BLaER1 (cell line): Measurements from ENCODE around the gene TMEFF2.

Experiments used
- H3K27ac ChIP-seq: shearing (Covaris generic); formaldehyde crosslinking; 2 replicates; pipeline ENCODE4 v1.8.1; 2022
- H3K27me3 ChIP-seq: shearing (Covaris generic); formaldehyde crosslinking; 2 replicates; pipeline ENCODE4 v1.8.1; 2022
- H3K36me3 ChIP-seq: shearing (Covaris generic); formaldehyde crosslinking; 2 replicates; pipeline ENCODE4 v1.8.1; 2022
- H3K4me1 ChIP-seq: shearing (Covaris generic); formaldehyde crosslinking; 2 replicates; pipeline ENCODE4 v1.8.1; 2022
- H3K4me2 ChIP-seq: shearing (Covaris generic); formaldehyde crosslinking; 2 replicates; pipeline ENCODE4 v1.8.1; 2022
- H3K4me3 ChIP-seq: shearing (Covaris generic); formaldehyde crosslinking; 2 replicates; pipeline ENCODE4 v1.8.1; 2022
- H3K9ac ChIP-seq: shearing (Covaris generic); formaldehyde crosslinking; 2 replicates; pipeline ENCODE4 v1.8.1; 2022
- H3K9me3 ChIP-seq: shearing (Covaris generic); formaldehyde crosslinking; 2 replicates; pipeline ENCODE4 v1.8.1; 2022
- H4K20me1 ChIP-seq: shearing (Covaris generic); formaldehyde crosslinking; 2 replicates; pipeline ENCODE4 v1.8.1; 2022
- Cebpa-rat ChIP-seq: shearing (Covaris generic); IDR thresholded peaks from 2 replicates; pipeline ENCODE4 v1.8.1; 2022

Gene TMEFF2

GRCh38 chr2:192155511-192156118, 39.1 kb downstream of the TMEFF2 start:
- H3K4me2 ChIP-seq = peak overlapping the region; percentile 44
- H3K4me3 ChIP-seq = no peak overlapping the region
- no peaks in the 10 kb centered on the region for H3K9me3 ChIP-seq
- H3K27me3 ChIP-seq = no peaks in the 10 kb centered on the region
- peaks cover 26% of the 10 kb centered on the region for H3K4me1 ChIP-seq
- H3K27ac ChIP-seq = no peak overlapping the region
- H4K20me1 ChIP-seq = no peaks in the 10 kb centered on the region
- H3K9ac ChIP-seq = no peak overlapping the region
- TF ChIP-seq Cebpa-rat = no peak
- no peaks in the 10 kb centered on the region for H3K36me3 ChIP-seq

- no peaks in the 10 kb centered on the region for H3K36me3 ChIP-seq
- no peaks in the 10 kb centered on the region for H4K20me1 ChIP-seq
- H3K9ac ChIP-seq = no peak overlapping the region
- H3K4me3 ChIP-seq = no peak overlapping the region
- no peak overlapping the region for H3K27ac ChIP-seq
- no peaks in the 10 kb centered on the region for H3K27me3 ChIP-seq
- no peak for TF ChIP-seq Cebpa-rat
- H3K9me3 ChIP-seq = no peaks in the 10 kb centered on the region
- H3K4me2 ChIP-seq = no peak overlapping the region
- H3K4me1 ChIP-seq = peaks cover 34% of the 10 kb centered on the region
Observed at GRCh38 chr2:192153561-192153960, 41.2 kb downstream of the TMEFF2 start.

- Histone ChIP-seq H3K27me3 (no peaks in the 10 kb centered on the region), H3K36me3 (no peaks in the 10 kb centered on the region), H3K4me3 (no peak overlapping the region), H3K4me1 (peaks cover 45% of the 10 kb centered on the region), H4K20me1 (no peaks in the 10 kb centered on the region), H3K27ac (no peak overlapping the region), H3K9me3 (no peaks in the 10 kb centered on the region), H3K4me2 (peak overlapping the region; percentile 46), H3K9ac (no peak overlapping the region)
- TF ChIP-seq Cebpa-rat = no peak
Observed at GRCh38 chr2:192151853-192152252, 42.9 kb downstream of the TMEFF2 start.

GRCh38 chr2:192150166-192150565, 44.6 kb downstream of the TMEFF2 start:
- H4K20me1 ChIP-seq = no peaks in the 10 kb centered on the region
- no peaks in the 10 kb centered on the region for H3K27me3 ChIP-seq
- H3K9me3 ChIP-seq = no peaks in the 10 kb centered on the region
- H3K4me1 ChIP-seq = peaks cover 32% of the 10 kb centered on the region
- TF ChIP-seq Cebpa-rat = no peak
- no peak overlapping the region for H3K27ac ChIP-seq
- H3K4me3 ChIP-seq = no peak overlapping the region
- H3K4me2 ChIP-seq = no peak overlapping the region
- H3K36me3 ChIP-seq = no peaks in the 10 kb centered on the region
- H3K9ac ChIP-seq = no peak overlapping the region

- H3K9me3 ChIP-seq = no peaks in the 10 kb centered on the region
- no peaks in the 10 kb centered on the region for H3K36me3 ChIP-seq
- H3K4me2 ChIP-seq = peak overlapping the region; percentile 35
- no peak overlapping the region for H3K27ac ChIP-seq
- no peaks in the 10 kb centered on the region for H4K20me1 ChIP-seq
- H3K4me3 ChIP-seq = no peak overlapping the region
- H3K4me1 ChIP-seq = peaks cover 30% of the 10 kb centered on the region
- no peak overlapping the region for H3K9ac ChIP-seq
- no peaks in the 10 kb centered on the region for H3K27me3 ChIP-seq
- TF ChIP-seq Cebpa-rat = no peak
Observed at GRCh38 chr2:192148620-192149321, 46.0 kb downstream of the TMEFF2 start.

- no peaks in the 10 kb centered on the region for H3K36me3 ChIP-seq
- peak overlapping the region; percentile 35 for H3K4me2 ChIP-seq
- peaks cover 30% of the 10 kb centered on the region for H3K4me1 ChIP-seq
- no peak for TF ChIP-seq Cebpa-rat
- H3K4me3 ChIP-seq = no peak overlapping the region
- H3K27ac ChIP-seq = no peak overlapping the region
- H3K9ac ChIP-seq = no peak overlapping the region
- no peaks in the 10 kb centered on the region for H3K9me3 ChIP-seq
- no peaks in the 10 kb centered on the region for H4K20me1 ChIP-seq
- no peaks in the 10 kb centered on the region for H3K27me3 ChIP-seq
Observed at GRCh38 chr2:192148241-192148619, 46.5 kb downstream of the TMEFF2 start.

GRCh38 chr2:192146069-192147015, 48.4 kb downstream of the TMEFF2 start:
- H3K27ac ChIP-seq = no peak overlapping the region
- H3K4me2 ChIP-seq = no peak overlapping the region
- H4K20me1 ChIP-seq = no peaks in the 10 kb centered on the region

GRCh38 chr2:192145496-192145895, 49.2 kb downstream of the TMEFF2 start:
- H3K9ac ChIP-seq = no peak overlapping the region
- no peak overlapping the region for H3K4me3 ChIP-seq
- no peaks in the 10 kb centered on the region for H4K20me1 ChIP-seq
- no peaks in the 10 kb centered on the region for H3K36me3 ChIP-seq
- TF ChIP-seq Cebpa-rat = no peak
- H3K9me3 ChIP-seq = no peaks in the 10 kb centered on the region
- H3K27ac ChIP-seq = no peak overlapping the region
- no peak overlapping the region for H3K4me2 ChIP-seq
- H3K27me3 ChIP-seq = no peaks in the 10 kb centered on the region
- peaks cover 19% of the 10 kb centered on the region for H3K4me1 ChIP-seq

More at GRCh38 chr2:192146069-192147015, 48.4 kb downstream of the TMEFF2 start:
- Histone ChIP-seq H3K4me3 (no peak overlapping the region), H3K4me1 (peaks cover 20% of the 10 kb centered on the region), H3K27me3 (no peaks in the 10 kb centered on the region), H3K36me3 (no peaks in the 10 kb centered on the region), H3K9ac (no peak overlapping the region), H3K9me3 (no peaks in the 10 kb centered on the region)
- TF ChIP-seq Cebpa-rat = no peak

GRCh38 chr2:192140236-192140839, 54.4 kb downstream of the TMEFF2 start:
- Histone ChIP-seq H3K9me3 (no peaks in the 10 kb centered on the region), H4K20me1 (no peaks in the 10 kb centered on the region)

More at GRCh38 chr2:192140236-192140839, 54.4 kb downstream of the TMEFF2 start:
- no peak overlapping the region for H3K27ac ChIP-seq
- H3K36me3 ChIP-seq = no peaks in the 10 kb centered on the region
- H3K4me3 ChIP-seq = no peak overlapping the region
- H3K4me1 ChIP-seq = no peaks in the 10 kb centered on the region
- no peak overlapping the region for H3K9ac ChIP-seq
- H3K27me3 ChIP-seq = no peaks in the 10 kb centered on the region
- no peak for TF ChIP-seq Cebpa-rat
- no peak overlapping the region for H3K4me2 ChIP-seq
